ENCODE data around the gene KCNK18. TPM values are rescaled to one million over a fixed set of nuclear protein-coding genes. Genes with fewer than 3 reads are reported as not detected.

KCNK18 gene
- total RNA-seq, 1 donor from 2014 or later: not detected

DNA sequence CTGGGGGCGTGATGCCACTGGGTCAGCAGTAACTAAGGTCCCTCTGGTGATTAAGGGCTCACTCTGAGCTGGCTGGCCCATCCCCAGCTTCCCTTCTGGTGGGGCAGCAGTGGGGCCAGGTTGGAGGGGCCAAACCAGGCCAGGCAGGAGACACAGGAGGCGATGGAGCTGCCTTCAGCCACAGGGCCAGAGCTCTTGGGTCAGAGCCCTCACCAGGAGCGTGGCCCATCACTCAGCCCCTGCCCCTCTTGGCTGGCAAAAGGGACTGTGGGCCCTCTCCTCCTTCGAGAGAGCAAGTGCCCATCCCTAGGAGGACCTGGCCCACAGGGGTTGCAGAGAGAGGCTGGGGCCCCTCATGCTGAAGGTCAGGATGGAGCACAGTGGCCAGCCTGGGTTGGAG is 4.5 kb downstream of the KCNK18 start:
- Mint-ChIP-seq H3K27ac (ENCODE audit: unreplicated experiment) (no peak overlapping the region), H3K36me3 (ENCODE audit: low read depth, unreplicated experiment) (no peaks in the 10 kb centered on the region), H3K4me3 (ENCODE audit: unreplicated experiment) (no peak overlapping the region), H3K4me1 (ENCODE audit: low read depth, unreplicated experiment) (no peaks in the 10 kb centered on the region), H3K9me3 (ENCODE audit: unreplicated experiment) (peaks cover 3% of the 10 kb centered on the region), H3K27me3 (ENCODE audit: low read depth, unreplicated experiment) (peaks cover 10% of the 10 kb centered on the region)
- Histone ChIP-seq H3K4me1 (ENCODE audit: insufficient read depth, low read length) (no peaks in the 10 kb centered on the region), H4K20me1 (ENCODE audit: insufficient read depth, low read length) (no peaks in the 10 kb centered on the region), H3K36me3 (ENCODE audit: insufficient read depth, low read length) (no peaks in the 10 kb centered on the region), H3K4me3 (ENCODE audit: insufficient read depth, low read depth, low read length) (no peak overlapping the region), H3K9ac (ENCODE audit: low read length) (no peak overlapping the region), H3K79me2 (ENCODE audit: insufficient read depth, low read length) (no peaks in the 10 kb centered on the region), H3K27me3 (ENCODE audit: insufficient read depth, low read length) (peaks cover 2% of the 10 kb centered on the region), H3K4me2 (ENCODE audit: low read length) (no peak overlapping the region), H3K27ac (ENCODE audit: low read depth, low read length) (no peak overlapping the region), H2AFZ (ENCODE audit: low read depth, low read length) (no peak overlapping the region), H3K9me3 (ENCODE audit: insufficient read depth, low read depth, low read length) (no peaks in the 10 kb centered on the region)
- FAIRE-seq: no peak
- TF ChIP-seq EZH2 (IDR thresholded peaks at IDR 0.05; ENCODE audit: insufficient read depth, low read length): no peak
- TF ChIP-seq, protein P1, sequence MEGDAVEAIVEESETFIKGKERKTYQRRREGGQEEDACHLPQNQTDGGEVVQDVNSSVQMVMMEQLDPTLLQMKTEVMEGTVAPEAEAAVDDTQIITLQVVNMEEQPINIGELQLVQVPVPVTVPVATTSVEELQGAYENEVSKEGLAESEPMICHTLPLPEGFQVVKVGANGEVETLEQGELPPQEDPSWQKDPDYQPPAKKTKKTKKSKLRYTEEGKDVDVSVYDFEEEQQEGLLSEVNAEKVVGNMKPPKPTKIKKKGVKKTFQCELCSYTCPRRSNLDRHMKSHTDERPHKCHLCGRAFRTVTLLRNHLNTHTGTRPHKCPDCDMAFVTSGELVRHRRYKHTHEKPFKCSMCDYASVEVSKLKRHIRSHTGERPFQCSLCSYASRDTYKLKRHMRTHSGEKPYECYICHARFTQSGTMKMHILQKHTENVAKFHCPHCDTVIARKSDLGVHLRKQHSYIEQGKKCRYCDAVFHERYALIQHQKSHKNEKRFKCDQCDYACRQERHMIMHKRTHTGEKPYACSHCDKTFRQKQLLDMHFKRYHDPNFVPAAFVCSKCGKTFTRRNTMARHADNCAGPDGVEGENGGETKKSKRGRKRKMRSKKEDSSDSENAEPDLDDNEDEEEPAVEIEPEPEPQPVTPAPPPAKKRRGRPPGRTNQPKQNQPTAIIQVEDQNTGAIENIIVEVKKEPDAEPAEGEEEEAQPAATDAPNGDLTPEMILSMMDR (IDR thresholded peaks at IDR 0.05; ENCODE audit: insufficient read depth, low read depth, low read length): no peak
- no peak for DNase-seq (ENCODE audit: low read depth)

DNA sequence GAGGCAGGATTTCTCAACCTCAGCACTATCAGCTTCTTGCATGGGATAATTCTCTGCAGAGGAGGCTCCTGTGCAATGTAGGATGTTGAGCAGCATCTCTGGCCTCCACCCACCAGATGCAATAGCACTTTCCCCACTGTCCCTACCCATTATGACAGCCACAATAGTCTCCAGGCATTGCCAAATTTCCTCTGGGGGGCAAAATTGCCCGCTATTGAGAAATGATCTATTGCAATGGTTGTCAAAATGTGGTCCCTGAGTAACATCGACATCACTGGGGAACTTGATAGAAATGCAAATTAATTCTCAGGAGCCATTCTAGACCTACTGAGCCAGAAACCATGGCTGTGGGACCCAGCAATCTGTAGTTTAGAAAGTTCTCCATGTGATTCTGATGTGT is 7.0 kb downstream of the KCNK18 start:
- Mint-ChIP-seq H3K9me3 (ENCODE audit: unreplicated experiment) (peaks cover 5% of the 10 kb centered on the region), H3K27me3 (ENCODE audit: low read depth, unreplicated experiment) (peaks cover 16% of the 10 kb centered on the region), H3K27ac (ENCODE audit: unreplicated experiment) (no peak overlapping the region), H3K36me3 (ENCODE audit: low read depth, unreplicated experiment) (no peaks in the 10 kb centered on the region), H3K4me1 (ENCODE audit: low read depth, unreplicated experiment) (no peaks in the 10 kb centered on the region), H3K4me3 (ENCODE audit: unreplicated experiment) (no peak overlapping the region)
- Histone ChIP-seq H3K4me3 (ENCODE audit: insufficient read depth, low read depth, low read length) (no peak overlapping the region), H3K27me3 (ENCODE audit: insufficient read depth, low read length) (peaks cover 2% of the 10 kb centered on the region), H3K4me1 (ENCODE audit: insufficient read depth, low read length) (no peaks in the 10 kb centered on the region), H3K4me2 (ENCODE audit: low read length) (no peak overlapping the region), H3K9ac (ENCODE audit: low read length) (no peak overlapping the region), H2AFZ (ENCODE audit: low read depth, low read length) (no peak overlapping the region), H3K79me2 (ENCODE audit: insufficient read depth, low read length) (no peaks in the 10 kb centered on the region), H3K36me3 (ENCODE audit: insufficient read depth, low read length) (no peaks in the 10 kb centered on the region), H4K20me1 (ENCODE audit: insufficient read depth, low read length) (no peaks in the 10 kb centered on the region), H3K9me3 (ENCODE audit: insufficient read depth, low read depth, low read length) (no peaks in the 10 kb centered on the region), H3K27ac (ENCODE audit: low read depth, low read length) (no peak overlapping the region)
- FAIRE-seq (no peak), DNase-seq (ENCODE audit: low read depth) (no peak)
- TF ChIP-seq EZH2 (IDR thresholded peaks at IDR 0.05; ENCODE audit: insufficient read depth, low read length): no peak
- TF ChIP-seq, protein P1 (IDR thresholded peaks at IDR 0.05; ENCODE audit: insufficient read depth, low read depth, low read length): no peak

DNA sequence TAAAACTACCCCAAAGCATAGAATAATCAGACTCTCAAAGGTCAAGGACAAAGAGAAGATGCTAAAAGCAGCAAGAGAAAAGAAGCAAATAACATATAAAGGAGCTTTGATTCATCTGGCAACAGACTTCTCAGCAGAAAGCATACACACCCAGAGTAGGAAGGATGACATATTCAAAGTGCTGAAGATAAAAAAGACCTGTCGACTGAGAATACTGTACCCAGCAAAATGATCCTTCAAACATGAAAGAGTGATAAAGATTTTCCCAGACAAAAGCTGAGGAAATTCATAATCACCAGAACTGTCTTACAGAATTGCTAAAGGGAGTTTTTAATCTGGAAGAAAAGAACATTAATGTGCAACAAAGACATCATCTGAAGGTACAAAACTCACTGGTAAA is 14.9 kb downstream of the KCNK18 start:
- H3K4me1 Mint-ChIP-seq (ENCODE audit: low read depth, unreplicated experiment): no peaks in the 10 kb centered on the region
- Histone ChIP-seq H3K27ac (ENCODE audit: low read depth, low read length) (no peak overlapping the region), H3K9ac (ENCODE audit: low read length) (no peak overlapping the region), H3K9me3 (ENCODE audit: insufficient read depth, low read depth, low read length) (peaks cover 3% of the 10 kb centered on the region), H3K79me2 (ENCODE audit: insufficient read depth, low read length) (no peaks in the 10 kb centered on the region), H4K20me1 (ENCODE audit: insufficient read depth, low read length) (no peaks in the 10 kb centered on the region), H3K4me1 (ENCODE audit: insufficient read depth, low read length) (peaks cover 7% of the 10 kb centered on the region), H3K27me3 (ENCODE audit: insufficient read depth, low read length) (peaks cover 33% of the 10 kb centered on the region), H3K36me3 (ENCODE audit: insufficient read depth, low read length) (no peaks in the 10 kb centered on the region), H3K4me2 (ENCODE audit: low read length) (no peak overlapping the region), H2AFZ (ENCODE audit: low read depth, low read length) (no peak overlapping the region), H3K4me3 (ENCODE audit: insufficient read depth, low read depth, low read length) (no peak overlapping the region)
- H3K27me3 Mint-ChIP-seq (ENCODE audit: low read depth, unreplicated experiment): peaks cover 36% of the 10 kb centered on the region
- peaks cover 19% of the 10 kb centered on the region for H3K9me3 Mint-ChIP-seq (ENCODE audit: unreplicated experiment)
- FAIRE-seq (no peak), DNase-seq (ENCODE audit: low read depth) (no peak)
- no peak for TF ChIP-seq EZH2 (IDR thresholded peaks at IDR 0.05; ENCODE audit: insufficient read depth, low read length)
- TF ChIP-seq, protein P1 (IDR thresholded peaks at IDR 0.05; ENCODE audit: insufficient read depth, low read depth, low read length): no peak
- H3K27ac Mint-ChIP-seq (ENCODE audit: unreplicated experiment): no peak overlapping the region
- H3K36me3 Mint-ChIP-seq (ENCODE audit: low read depth, unreplicated experiment): no peaks in the 10 kb centered on the region
- H3K4me3 Mint-ChIP-seq (ENCODE audit: unreplicated experiment): no peak overlapping the region

Measured in astrocyte (in vitro differentiated cells and primary cell).